NCI-H2107 (cell line): ENCODE measurements around the gene SMG5.
"Not testable (repeated sequence)": the region's sequence is repeated elsewhere in the genome, so short reads cannot be mapped to it uniquely, and the experiment has no call there.

Experiments
- DNase-seq: peaks from one replicate; lab custom pipeline; 2025; lab: John Stamatoyannopoulos, UW

SMG5 gene, protein sequence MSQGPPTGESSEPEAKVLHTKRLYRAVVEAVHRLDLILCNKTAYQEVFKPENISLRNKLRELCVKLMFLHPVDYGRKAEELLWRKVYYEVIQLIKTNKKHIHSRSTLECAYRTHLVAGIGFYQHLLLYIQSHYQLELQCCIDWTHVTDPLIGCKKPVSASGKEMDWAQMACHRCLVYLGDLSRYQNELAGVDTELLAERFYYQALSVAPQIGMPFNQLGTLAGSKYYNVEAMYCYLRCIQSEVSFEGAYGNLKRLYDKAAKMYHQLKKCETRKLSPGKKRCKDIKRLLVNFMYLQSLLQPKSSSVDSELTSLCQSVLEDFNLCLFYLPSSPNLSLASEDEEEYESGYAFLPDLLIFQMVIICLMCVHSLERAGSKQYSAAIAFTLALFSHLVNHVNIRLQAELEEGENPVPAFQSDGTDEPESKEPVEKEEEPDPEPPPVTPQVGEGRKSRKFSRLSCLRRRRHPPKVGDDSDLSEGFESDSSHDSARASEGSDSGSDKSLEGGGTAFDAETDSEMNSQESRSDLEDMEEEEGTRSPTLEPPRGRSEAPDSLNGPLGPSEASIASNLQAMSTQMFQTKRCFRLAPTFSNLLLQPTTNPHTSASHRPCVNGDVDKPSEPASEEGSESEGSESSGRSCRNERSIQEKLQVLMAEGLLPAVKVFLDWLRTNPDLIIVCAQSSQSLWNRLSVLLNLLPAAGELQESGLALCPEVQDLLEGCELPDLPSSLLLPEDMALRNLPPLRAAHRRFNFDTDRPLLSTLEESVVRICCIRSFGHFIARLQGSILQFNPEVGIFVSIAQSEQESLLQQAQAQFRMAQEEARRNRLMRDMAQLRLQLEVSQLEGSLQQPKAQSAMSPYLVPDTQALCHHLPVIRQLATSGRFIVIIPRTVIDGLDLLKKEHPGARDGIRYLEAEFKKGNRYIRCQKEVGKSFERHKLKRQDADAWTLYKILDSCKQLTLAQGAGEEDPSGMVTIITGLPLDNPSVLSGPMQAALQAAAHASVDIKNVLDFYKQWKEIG

DNA sequence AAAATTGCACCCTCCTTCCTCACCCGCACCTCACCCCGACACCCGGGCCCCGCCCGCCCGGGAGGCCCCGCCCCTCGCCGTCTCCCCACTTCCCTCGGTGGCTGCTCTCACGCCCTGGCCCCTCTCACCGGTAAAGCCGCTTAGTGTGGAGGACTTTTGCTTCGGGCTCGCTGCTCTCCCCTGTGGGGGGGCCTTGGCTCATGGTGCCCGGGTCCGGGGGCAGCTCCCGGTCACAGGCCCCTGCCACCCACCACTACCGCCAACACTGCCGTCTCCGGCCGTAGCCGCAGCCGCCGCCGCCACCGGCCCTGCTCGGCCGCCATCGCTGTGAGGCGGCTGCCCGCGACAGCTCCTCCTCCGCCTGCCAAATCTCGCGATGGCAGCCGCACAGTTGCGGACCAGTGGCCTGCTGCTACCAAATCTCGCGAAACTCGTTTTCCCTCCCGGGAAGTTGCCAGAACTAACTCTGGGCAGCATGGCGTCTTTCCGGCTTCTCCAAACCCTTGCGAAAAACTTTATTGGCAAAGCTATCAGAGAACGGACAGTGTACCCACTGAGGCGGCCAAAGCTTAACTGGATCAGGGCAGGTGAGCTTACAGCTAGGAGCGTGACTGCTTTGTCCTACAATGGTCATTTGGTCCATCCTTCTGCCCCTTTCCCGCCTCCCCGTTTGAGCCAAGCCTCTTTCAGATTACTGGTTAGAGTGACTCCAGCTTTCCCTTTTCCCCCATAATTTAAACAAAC, at the start of gene SMG5:
Gene SMG5 (minus strand): TSS at position 347 of the 744 bp plus-strand sequence. CDS start 145 bp downstream, at position 202.
- peak; percentile 97 for DNase-seq

DNA sequence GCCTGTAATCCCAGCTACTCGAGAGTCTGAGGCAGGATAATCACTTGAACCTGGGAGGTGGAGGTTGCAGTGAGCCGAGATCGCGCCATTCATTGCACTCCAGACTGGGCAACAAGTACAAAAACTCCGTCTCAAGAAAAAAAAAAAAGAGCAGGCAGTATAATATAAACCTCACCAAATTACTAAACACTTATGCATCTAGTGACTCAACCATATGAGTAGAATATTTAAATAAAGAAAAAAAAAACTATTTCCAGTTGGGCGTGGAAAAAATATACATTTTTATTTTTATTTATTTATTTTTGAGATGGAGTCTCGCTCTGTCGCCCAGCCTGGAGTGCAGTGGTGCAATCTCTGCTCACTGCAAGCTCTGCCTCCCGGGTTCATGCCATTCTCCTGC, 40.6 kb upstream of the SMG5 start:
- not testable (repeated sequence) for DNase-seq

DNA sequence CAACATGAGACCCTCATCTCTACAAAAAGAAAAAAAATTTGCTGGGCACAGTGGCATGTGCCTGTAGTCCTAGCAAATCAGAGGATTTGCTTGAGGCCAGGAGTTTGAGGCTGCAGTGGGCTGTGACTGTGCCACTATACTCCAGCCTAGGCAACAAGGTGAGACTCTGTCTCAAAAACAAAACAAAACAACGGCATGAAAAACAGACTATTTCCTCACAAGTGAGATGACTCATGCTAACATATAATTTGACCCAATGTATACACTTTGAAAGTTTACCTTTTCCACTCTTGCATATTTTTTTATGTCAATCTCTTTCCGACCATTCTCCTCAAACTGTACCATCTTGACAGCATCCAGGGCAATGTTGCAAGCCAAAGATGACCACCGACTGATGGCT, 37.9 kb upstream of the SMG5 start:
- no peak for DNase-seq

DNA sequence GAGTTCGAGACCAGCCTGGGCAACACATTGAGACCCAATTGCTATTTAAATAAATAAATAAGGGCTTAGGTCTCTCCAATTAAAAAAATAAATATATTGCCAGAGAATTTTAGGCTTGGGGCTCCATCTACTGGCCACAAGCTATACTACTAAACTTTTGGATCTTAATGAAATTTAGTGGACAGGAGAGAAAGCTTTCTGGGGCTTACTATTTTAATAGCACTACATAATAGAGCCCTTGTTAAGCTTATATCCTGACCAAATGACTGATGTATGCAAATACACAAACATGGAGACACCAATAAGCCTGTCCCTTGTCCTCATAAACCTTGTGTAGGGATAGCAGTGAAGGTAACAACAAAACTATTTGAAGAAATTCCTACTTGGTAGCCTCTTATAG, 37.0 kb upstream of the SMG5 start:
- DNase-seq, result no peak

- DNase-seq, result no peak
Measured at GRCh38 chr1:156316909-156317308, 34.3 kb upstream of the SMG5 start.

GRCh38 chr1:156310962-156311361, 28.3 kb upstream of the SMG5 start:
- DNase-seq, result no peak

- DNase-seq, result no peak
Measured at GRCh38 chr1:156308078-156308477, 25.5 kb upstream of the SMG5 start.

GRCh38 chr1:156305215-156305614, 22.6 kb upstream of the SMG5 start:
- DNase-seq, result no peak

DNA sequence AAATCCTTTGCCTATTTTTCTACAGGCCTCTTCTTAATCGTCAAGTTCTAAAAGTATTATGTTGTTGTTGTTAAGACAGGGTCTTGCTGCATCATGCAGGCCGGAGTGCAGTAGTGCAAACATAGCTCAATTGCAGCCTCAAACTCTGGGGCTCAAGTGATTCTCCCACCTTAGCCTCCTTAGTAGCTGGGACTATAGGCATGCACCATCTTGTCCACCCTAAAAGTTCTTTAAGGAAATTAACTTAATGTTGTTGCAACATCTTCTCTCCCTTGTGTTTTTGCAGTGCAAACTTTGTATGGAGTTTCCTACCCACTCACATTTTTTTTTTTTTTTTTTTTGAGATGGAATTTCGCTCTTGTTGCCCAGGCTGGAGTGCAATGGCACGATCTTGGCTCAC, 20.6 kb upstream of the SMG5 start:
- DNase-seq, result no peak

- DNase-seq, result no peak
Measured at GRCh38 chr1:156298852-156299357, 16.3 kb upstream of the SMG5 start, which contains the start of gene VHLL. VHLL (minus strand) TSS chr1:156299307; CDS start chr1:156299189, 118 bp downstream.

DNA sequence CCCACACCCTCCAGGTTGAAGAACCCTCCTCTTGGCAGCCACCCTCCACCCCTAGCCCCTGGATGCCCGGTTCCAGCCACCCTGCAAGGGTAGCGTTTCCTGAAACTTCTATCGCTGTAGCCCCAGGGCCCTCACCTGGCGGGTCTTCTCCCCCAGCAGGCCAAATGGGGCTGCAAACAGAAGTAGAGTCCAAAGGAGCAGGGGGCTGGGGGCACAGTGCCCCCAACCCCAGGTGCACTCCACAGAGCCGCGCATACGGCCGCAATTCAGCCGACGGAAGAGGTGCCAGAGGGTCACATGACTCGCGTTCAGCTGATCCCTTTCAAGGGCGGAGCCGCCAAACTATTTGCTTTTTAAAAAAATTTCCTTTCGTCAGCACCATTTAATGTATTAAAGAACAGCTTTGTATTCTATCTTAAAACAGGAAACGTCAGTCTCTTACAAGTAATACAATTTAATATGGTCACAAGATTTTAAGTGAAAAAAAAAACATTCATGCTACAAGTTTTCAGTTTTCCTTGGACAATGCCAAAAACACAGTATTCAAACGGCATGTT, 12.8 kb upstream of the SMG5 start, which contains the start of gene GLMP:
Gene GLMP (minus strand): TSS at position 289 of the 557 bp plus-strand sequence. CDS start 34 bp downstream, at position 255.
- no peak for DNase-seq

GRCh38 chr1:156293895-156294294, 11.3 kb upstream of the SMG5 start:
- no peak for DNase-seq

GRCh38 chr1:156293098-156293434, 10.4 kb upstream of the SMG5 start:
- no peak for DNase-seq

DNA sequence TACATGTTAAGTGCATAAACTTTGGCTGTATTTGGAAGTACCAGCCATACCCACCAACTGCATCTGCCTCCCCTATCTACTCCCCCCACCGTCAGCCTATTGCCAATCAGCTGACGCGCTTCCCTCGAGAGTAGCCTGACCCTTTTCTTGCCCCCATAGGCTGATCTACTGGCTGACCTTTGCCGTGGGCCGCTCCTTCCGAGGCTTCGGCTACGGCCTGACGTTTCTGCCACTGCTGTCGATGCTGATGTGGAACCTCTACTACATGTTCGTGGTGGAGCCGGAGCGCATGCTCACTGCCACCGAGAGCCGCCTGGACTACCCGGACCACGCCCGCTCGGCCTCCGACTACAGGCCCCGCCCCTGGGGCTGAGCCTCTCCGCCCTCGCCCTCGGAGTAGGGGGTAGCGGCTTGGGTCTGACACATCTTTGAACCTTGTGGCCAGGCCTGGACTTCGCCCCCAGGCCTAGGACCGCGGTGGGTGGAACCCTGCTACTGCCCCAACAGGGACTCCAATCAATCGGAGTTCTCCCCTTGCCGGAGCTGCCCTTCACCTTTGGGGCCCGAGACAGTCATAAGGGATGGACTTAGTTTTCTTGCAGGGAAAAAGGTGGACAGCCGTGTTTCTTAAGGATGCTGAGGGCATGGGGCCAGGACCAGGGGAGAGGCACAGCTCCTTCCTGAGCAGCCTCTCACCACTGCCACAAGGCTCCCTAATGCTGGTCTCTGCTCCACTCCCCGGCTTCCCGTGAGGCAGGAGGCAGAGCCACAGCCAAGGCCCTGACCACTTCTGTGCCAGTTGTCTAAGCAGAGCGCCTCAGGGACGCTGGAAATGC, 8.8 kb upstream of the SMG5 start:
- no peak for DNase-seq

GRCh38 chr1:156289857-156290256, 7.2 kb upstream of the SMG5 start:
- DNase-seq, result no peak

DNA sequence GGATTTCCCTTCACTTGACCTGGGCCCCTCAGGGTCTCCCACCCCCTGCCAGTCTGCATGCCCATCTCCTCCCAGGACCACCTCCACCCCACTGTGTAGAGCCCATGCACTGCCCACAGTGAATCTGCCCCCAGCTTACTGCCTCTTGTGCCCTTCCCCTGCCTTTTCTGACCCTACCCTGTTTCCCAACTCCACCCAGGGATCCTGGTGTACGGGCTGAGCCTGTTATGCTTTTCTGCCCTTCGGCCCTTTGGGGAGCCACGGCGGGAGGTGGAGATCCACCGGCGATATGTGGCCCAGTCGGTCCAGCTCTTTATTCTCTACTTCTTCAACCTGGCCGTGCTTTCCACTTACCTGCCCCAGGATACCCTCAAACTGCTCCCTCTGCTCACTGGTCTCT, 3.4 kb upstream of the SMG5 start:
- no peak for DNase-seq

DNA sequence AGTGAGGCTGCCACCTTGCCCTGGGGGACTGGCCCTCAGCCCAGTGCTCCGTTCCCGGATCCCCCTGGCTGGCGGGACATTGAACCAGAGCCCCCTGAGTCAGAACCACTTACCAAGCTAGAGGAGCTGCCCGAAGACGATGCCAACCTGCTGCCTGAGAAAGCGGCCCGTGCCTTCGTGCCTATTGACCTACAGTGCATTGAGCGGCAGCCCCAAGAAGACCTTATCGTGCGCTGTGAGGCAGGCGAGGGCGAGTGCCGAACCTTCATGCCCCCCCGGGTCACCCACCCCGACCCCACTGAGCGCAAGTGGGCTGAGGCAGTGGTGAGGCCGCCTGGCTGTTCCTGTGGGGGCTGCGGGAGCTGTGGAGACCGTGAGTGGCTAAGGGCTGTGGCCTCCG, 2.8 kb upstream of the SMG5 start:
- no peak for DNase-seq

DNA sequence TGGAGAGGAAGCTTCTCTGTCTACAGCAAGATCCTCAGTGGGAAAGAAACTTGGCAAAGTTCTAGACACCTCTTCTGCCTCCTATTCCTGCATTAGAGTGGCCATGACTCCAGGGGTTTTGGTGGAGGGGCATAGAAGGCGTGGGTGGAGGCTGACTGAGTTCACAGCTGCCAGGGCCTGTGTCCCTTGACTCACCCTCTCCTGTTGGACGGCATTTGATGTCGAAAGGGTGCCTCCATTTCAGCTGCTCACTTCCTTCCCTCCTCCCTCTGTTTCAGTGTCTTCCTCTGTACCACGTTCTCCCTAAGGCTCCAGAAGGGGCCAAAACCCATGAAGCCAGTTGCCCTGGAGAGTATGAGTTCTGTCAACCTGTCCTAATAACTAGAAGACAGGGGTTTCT, 2.1 kb upstream of the SMG5 start:
- DNase-seq, result no peak

DNA sequence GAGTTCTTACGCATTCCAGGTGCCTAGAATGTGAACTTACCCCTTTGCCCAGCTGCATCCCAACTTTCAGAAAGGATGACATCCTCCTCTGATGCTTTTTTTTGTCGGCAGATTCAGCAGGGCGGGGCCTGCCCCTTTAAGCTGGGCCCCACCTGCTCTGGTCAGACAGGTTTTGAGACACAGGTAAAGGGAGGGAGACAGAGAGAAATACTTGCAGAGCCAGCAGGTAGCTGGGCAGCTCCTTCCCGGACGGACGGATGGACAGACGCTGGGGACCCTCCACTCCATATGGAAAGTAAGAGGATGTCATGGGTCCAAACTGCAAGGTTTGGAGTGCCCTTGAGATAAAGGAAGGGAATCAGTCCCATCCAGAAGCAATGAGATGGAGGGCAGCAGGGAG, 1.5 kb upstream of the SMG5 start, which contains the start of gene TMEM79:
Gene TMEM79 (plus strand): TSS at position 214 of the 400 bp plus-strand sequence. CDS start 902 bp downstream, outside the sequence.
- no peak for DNase-seq

GRCh38 chr1:156283521-156283920, 896 bp upstream of the SMG5 start:
- DNase-seq, result no peak
